ENCODE measurements around the gene PCYT1A. TPM values are rescaled to one million over a fixed set of nuclear protein-coding genes. Genes with fewer than 3 reads are reported as not detected.

The PCYT1A gene
- total RNA-seq, 1 experiment from 2014 or later = 28.5 TPM

- H3K4me1 Mint-ChIP-seq = peaks cover 15% of the 10 kb centered on the region
- ATAC-seq (no peak), DNase-seq (ENCODE audit: low spot score) (no peak)
- TF ChIP-seq ESRRA (CRISPR knock-in tag; IDR thresholded peaks at IDR 0.05; ENCODE audit: borderline replicate concordance) = no peak
- no peak for TF ChIP-seq ELF4 (CRISPR knock-in tag; IDR thresholded peaks at IDR 0.05; ENCODE audit: low read depth)
- no peak for TF ChIP-seq ZBTB43 (CRISPR knock-in tag; IDR thresholded peaks at IDR 0.05)
- no peak for TF ChIP-seq ZNF232 (CRISPR knock-in tag; IDR thresholded peaks at IDR 0.05)
- no peak for TF ChIP-seq MXD4 (CRISPR knock-in tag; IDR thresholded peaks at IDR 0.05; ENCODE audit: borderline replicate concordance)
- TF ChIP-seq AFF4 (CRISPR knock-in tag; IDR thresholded peaks at IDR 0.05; ENCODE audit: borderline replicate concordance) = no peak
- ChIA-PET CTCF (no interaction called here), POLR2A (no interaction called here)
- H3K4me3 Mint-ChIP-seq = no peak overlapping the region
- peaks cover 39% of the 10 kb centered on the region for H3K36me3 Mint-ChIP-seq
- H3K27ac Mint-ChIP-seq = no peak overlapping the region
- peaks cover 14% of the 10 kb centered on the region for H3K9me3 Mint-ChIP-seq
- no peaks in the 10 kb centered on the region for H3K27me3 Mint-ChIP-seq (ENCODE audit: low read depth)
Measured at GRCh38 chr3:196270499-196270898, 17.0 kb downstream of the PCYT1A start.

- no peak for TF ChIP-seq ESRRA (CRISPR knock-in tag; IDR thresholded peaks at IDR 0.05; ENCODE audit: borderline replicate concordance)
- peak; percentile 75; the same call in 1 of the 2 replicates for TF ChIP-seq GTF2I (CRISPR knock-in tag; conservative IDR thresholded peaks at IDR 0.05)
- TF ChIP-seq TEAD4 (CRISPR knock-in tag; IDR thresholded peaks at IDR 0.05) = no peak
- TF ChIP-seq E2F1 (CRISPR knock-in tag; IDR thresholded peaks at IDR 0.05) = no peak
- TF ChIP-seq NFATC4 (CRISPR knock-in tag; IDR thresholded peaks at IDR 0.05) = no peak
- peak; percentile 74 for TF ChIP-seq ZNF121 (CRISPR knock-in tag; IDR thresholded peaks at IDR 0.05)
- Mint-ChIP-seq H3K9me3 (peaks cover 4% of the 10 kb centered on the region), H3K4me3 (no peak overlapping the region), H3K4me1 (peaks cover 10% of the 10 kb centered on the region), H3K27me3 (ENCODE audit: low read depth) (no peaks in the 10 kb centered on the region), H3K27ac (peak overlapping the region; percentile 91), H3K36me3 (peaks cover 31% of the 10 kb centered on the region)
- peak; percentile 82 for ATAC-seq
- POLR2A ChIA-PET = interaction anchor here (0.7 kb wide), 1 partner anchor 1081 kb away, joined by 3 read pairs; no protein-coding TSS in a partner anchor
- CTCF ChIA-PET = interaction anchor here (0.7 to 1.9 kb wide), 3 partner anchors 15 to 260 kb away, joined by 3 to 8 read pairs (median 3); no protein-coding TSS in a partner anchor
- peak; percentile 46 for DNase-seq (ENCODE audit: low spot score)
Measured at GRCh38 chr3:196268284-196269163, 19.0 kb downstream of the PCYT1A start.

GRCh38 chr3:196263819-196264218 is 23.7 kb downstream of the PCYT1A start:
- Mint-ChIP-seq H3K27ac (peak overlapping the region; percentile 78; the same call in 1 of the 2 replicates), H3K27me3 (ENCODE audit: low read depth) (no peaks in the 10 kb centered on the region), H3K4me1 (peaks cover 25% of the 10 kb centered on the region), H3K9me3 (peaks cover 5% of the 10 kb centered on the region), H3K36me3 (peaks cover 16% of the 10 kb centered on the region), H3K4me3 (no peak overlapping the region)
- DNase-seq (ENCODE audit: low spot score) (no peak), ATAC-seq (no peak)
- ChIA-PET POLR2A (no interaction called here), CTCF (no interaction called here)
- TF ChIP-seq NFYB (CRISPR knock-in tag; conservative IDR thresholded peaks at IDR 0.05; ENCODE audit: low read depth) (no peak), PRRX2 (CRISPR knock-in tag; IDR thresholded peaks at IDR 0.05) (no peak), SOX15 (CRISPR knock-in tag; IDR thresholded peaks at IDR 0.05) (no peak), CREM (CRISPR knock-in tag; IDR thresholded peaks at IDR 0.05) (no peak), ELF4 (CRISPR knock-in tag; IDR thresholded peaks at IDR 0.05; ENCODE audit: low read depth) (no peak), TEAD4 (CRISPR knock-in tag; IDR thresholded peaks at IDR 0.05) (no peak), FOXJ3 (CRISPR knock-in tag; IDR thresholded peaks at IDR 0.05; ENCODE audit: borderline replicate concordance) (no peak), ZBTB21 (CRISPR knock-in tag; IDR thresholded peaks at IDR 0.05; ENCODE audit: borderline replicate concordance) (no peak), ZNF317 (CRISPR knock-in tag; IDR thresholded peaks at IDR 0.05; ENCODE audit: borderline replicate concordance, low read depth) (no peak), ATF1 (CRISPR knock-in tag; IDR thresholded peaks at IDR 0.05) (no peak), ZNF219 (CRISPR knock-in tag; IDR thresholded peaks at IDR 0.05; ENCODE audit: borderline replicate concordance) (no peak), STAT6 (CRISPR knock-in tag; conservative IDR thresholded peaks at IDR 0.05; ENCODE audit: low read depth) (no peak)
